ENCODE data around the gene INF2.

INF2 gene

GRCh38 chr14:104683653-104684448 is 5.6 kb upstream of the INF2 start:
- DNase-seq (ENCODE audit: low read depth) = no peak
- H3K4me3 ChIP-seq (ENCODE audit: control insufficient read depth, low read depth, low read length) = no peak overlapping the region
- no peak for TF ChIP-seq CTCF (IDR thresholded peaks at IDR 0.05; ENCODE audit: control insufficient read depth, insufficient read depth, low read depth, low read length, missing control alignments)

- no peak for TF ChIP-seq CTCF (IDR thresholded peaks at IDR 0.05; ENCODE audit: control insufficient read depth, insufficient read depth, low read depth, low read length, missing control alignments)
- DNase-seq (ENCODE audit: low read depth) = no peak
- no peak overlapping the region for H3K4me3 ChIP-seq (ENCODE audit: control insufficient read depth, low read depth, low read length)
These were observed 5.0 kb upstream of the INF2 start for GRCh38 chr14:104684449-104684821.

- no peak for DNase-seq (ENCODE audit: low read depth)
- H3K4me3 ChIP-seq (ENCODE audit: control insufficient read depth, low read depth, low read length) = no peak overlapping the region
- no peak for TF ChIP-seq CTCF (IDR thresholded peaks at IDR 0.05; ENCODE audit: control insufficient read depth, insufficient read depth, low read depth, low read length, missing control alignments)
These were observed 4.0 kb upstream of the INF2 start for GRCh38 chr14:104685216-104685997.

- DNase-seq (ENCODE audit: low read depth) = no peak
- no peak for TF ChIP-seq CTCF (IDR thresholded peaks at IDR 0.05; ENCODE audit: control insufficient read depth, insufficient read depth, low read depth, low read length, missing control alignments)
- no peak overlapping the region for H3K4me3 ChIP-seq (ENCODE audit: control insufficient read depth, low read depth, low read length)
These were observed 3.3 kb upstream of the INF2 start for GRCh38 chr14:104685998-104686610.

GRCh38 chr14:104686624-104687517 is 2.5 kb upstream of the INF2 start:
- DNase-seq (ENCODE audit: low read depth) = no peak
- TF ChIP-seq CTCF (IDR thresholded peaks at IDR 0.05; ENCODE audit: control insufficient read depth, insufficient read depth, low read depth, low read length, missing control alignments) = no peak
- no peak overlapping the region for H3K4me3 ChIP-seq (ENCODE audit: control insufficient read depth, low read depth, low read length)

Measured in AG09309 (cell line).